Measurements from ENCODE around the gene VPS37C.

DNA sequence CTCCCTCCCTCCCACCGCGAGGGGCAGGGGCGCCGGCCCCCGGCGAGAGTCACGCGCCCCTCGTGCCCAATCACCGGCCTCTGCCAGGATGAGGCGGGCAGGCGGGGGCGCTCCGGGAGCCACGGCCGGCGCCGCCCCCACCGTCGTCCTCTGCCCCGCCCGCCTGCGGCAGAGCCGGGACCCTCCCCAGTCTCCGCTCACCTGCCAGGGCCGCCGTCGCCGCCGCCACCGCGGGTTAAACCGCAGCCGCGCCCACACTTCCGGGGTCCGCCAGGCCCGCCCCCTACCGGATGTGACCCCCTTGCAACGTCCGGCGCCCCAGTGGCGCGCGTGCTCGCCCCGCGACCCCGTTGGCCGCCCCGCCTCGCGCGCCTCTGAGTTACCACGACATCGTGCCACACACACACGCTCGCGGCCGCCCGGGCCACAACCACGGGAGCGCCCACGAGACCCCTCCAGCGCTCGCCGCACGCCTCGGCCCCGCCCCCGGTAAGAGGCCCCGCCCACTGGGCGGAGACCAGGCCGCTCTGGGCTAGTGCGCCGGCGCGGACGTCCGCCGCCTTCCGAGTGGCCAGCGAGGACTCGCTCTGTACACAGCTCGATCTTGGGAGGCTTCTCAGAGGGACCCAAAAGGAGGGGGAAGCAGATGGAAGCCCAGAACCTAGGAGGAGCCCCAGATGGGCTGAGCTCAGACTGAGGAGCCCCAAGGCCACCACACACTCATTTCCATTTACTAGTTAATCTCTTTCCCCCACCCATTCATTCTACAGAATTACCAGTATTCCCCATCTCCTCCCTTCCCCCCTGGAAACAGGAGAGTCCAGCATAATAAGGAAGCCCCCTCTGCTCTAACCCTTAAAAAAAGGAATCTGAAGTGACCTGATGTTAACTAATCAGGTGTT is at the start of gene VPS37C:
- TF ChIP-seq CTCF (IDR thresholded peaks at IDR 0.05) (no peak; the same call in 2 of the 3 replicates), JUN (IDR thresholded peaks at IDR 0.05) (peak; percentile 64 to 82; a peak in 4 of 5 replicates), CHD4 (IDR thresholded peaks at IDR 0.05; ENCODE audit: borderline replicate concordance) (no peak), RFX5 (IDR thresholded peaks at IDR 0.05) (no peak), HDAC2 (IDR thresholded peaks at IDR 0.05) (no peak)
